Fibroblast of lung (primary cell): Measurements from ENCODE around the gene ATG2A. TPM values are rescaled to one million over a fixed set of nuclear protein-coding genes. Genes with fewer than 3 reads are reported as not detected.

Experiments used
- DNase-seq, 2 donors: peaks; one replicate each; pipeline versions ENCODE4 v3.0.0 to v3.0.0-alpha.2; 2010; ENCODE audit warnings: low read depth in 2 of 2
- H2AFZ ChIP-seq: 2 replicates; pipeline ENCODE4 v1.5.1; 2012; ENCODE audit warnings: low read length, control low read depth, inconsistent platforms
- H3K27ac ChIP-seq: 2 replicates; pipeline ENCODE4 v1.5.1; 2011; ENCODE audit warnings: low read length, control low read depth; ENCODE audit not compliant: insufficient read depth
- H3K27me3 ChIP-seq: 2 replicates; pipeline ENCODE4 v1.5.1; 2011; ENCODE audit warnings: mild to moderate bottlenecking, low read length; ENCODE audit not compliant: control insufficient read depth, insufficient read depth
- H3K36me3 ChIP-seq: 2 replicates; pipeline ENCODE4 v1.5.1; 2011; ENCODE audit warnings: low read length; ENCODE audit not compliant: control insufficient read depth, insufficient read depth
- H3K4me1 ChIP-seq: 2 replicates; pipeline ENCODE4 v1.5.1; 2011; ENCODE audit warnings: low read length; ENCODE audit not compliant: control insufficient read depth, insufficient read depth; ENCODE audit errors: extremely low read depth
- H3K4me2 ChIP-seq: 2 replicates; pipeline ENCODE4 v1.5.1; 2011; ENCODE audit warnings: low read length, control low read depth; ENCODE audit not compliant: insufficient read depth; ENCODE audit errors: extremely low read depth
- H3K4me3 ChIP-seq, 4 experiments: fragments of 200-600 bp in 1 of 4; sonication (generic) in 1 of 4; replicated peaks in 1 of 4; 2 replicates each; pipeline ENCODE4 v1.5.1; 2011 to 2016; ENCODE audit warnings: low read length in 4 of 4, low read depth in 3 of 4, mild to moderate bottlenecking in 3 of 4, control low read depth in 2 of 4, inconsistent platforms in 1 of 4, mixed read lengths in 1 of 4; ENCODE audit not compliant: insufficient read depth in 1 of 4; ENCODE audit errors: control extremely low read depth in 1 of 4
- H3K79me2 ChIP-seq: 2 replicates; pipeline ENCODE4 v1.5.1; 2012; ENCODE audit warnings: mild to moderate bottlenecking, low read length, inconsistent platforms; ENCODE audit not compliant: control insufficient read depth, insufficient read depth
- H3K9ac ChIP-seq: 2 replicates; pipeline ENCODE4 v1.5.1; 2011; ENCODE audit warnings: mild to moderate bottlenecking, low read length, control low read depth; ENCODE audit not compliant: insufficient read depth
- H3K9me3 ChIP-seq: 2 replicates; pipeline ENCODE4 v1.5.1; 2012; ENCODE audit warnings: low read depth, low read length; ENCODE audit not compliant: control insufficient read depth, insufficient read depth
- H4K20me1 ChIP-seq: 2 replicates; pipeline ENCODE4 v1.5.1; 2011; ENCODE audit warnings: low read length; ENCODE audit not compliant: control insufficient read depth, insufficient read depth; ENCODE audit errors: extremely low read depth
- CTCF ChIP-seq, 2 donors: IDR thresholded peaks in 1 of 2; conservative IDR thresholded peaks in 1 of 2; 1 replicate in 1 of 2; 2 replicates in 1 of 2; pipeline ENCODE4 v1.5.1; 2011 to 2012; ENCODE audit warnings: low read length in 2 of 2, control low read depth in 1 of 2, inconsistent platforms in 1 of 2, low read depth in 1 of 2, mild to moderate bottlenecking in 1 of 2
- EZH2 ChIP-seq: IDR thresholded peaks from 2 replicates; pipeline ENCODE4 v1.5.1; 2012; ENCODE audit warnings: low read length, control low read depth, mild to moderate bottlenecking; ENCODE audit errors: missing control alignments
- polyA plus RNA-seq, 2 donors: library from polyadenylated mRNA; depleted of rRNA in 1 of 2; stranded (reverse) in 1 of 2; unstranded in 1 of 2; fragments of >200 nt; gene quantifications; 2 replicates each; pipeline ENCODE4 v1.2.1, GENCODE V29; 2011 to 2012; ENCODE audit warnings: missing spikeins in 1 of 2
- total RNA-seq: library from RNA; depleted of rRNA; stranded (reverse); fragments of >200 nt; gene quantifications from 2 replicates; pipeline ENCODE4 v1.2.1, GENCODE V29; 2014

Gene ATG2A
- total and polyA plus RNA-seq, 2 donors (not counting 1 experiment from before 2014, with no cell fraction given): 3.1 to 9.9 TPM

GRCh38 chr11:64887234-64887756 is 29.7 kb downstream of the ATG2A start:
- H3K4me1 ChIP-seq: peaks cover 3% of the 10 kb centered on the region
- no peak overlapping the region for H2AFZ ChIP-seq
- DNase-seq: no peak
- no peaks in the 10 kb centered on the region for H3K9me3 ChIP-seq
- H3K79me2 ChIP-seq: no peaks in the 10 kb centered on the region
- no peak overlapping the region for H3K9ac ChIP-seq
- no peak overlapping the region for H3K4me2 ChIP-seq
- H3K27ac ChIP-seq: no peak overlapping the region
- no peaks in the 10 kb centered on the region for H3K36me3 ChIP-seq
- no peak overlapping the region for H3K4me3 ChIP-seq
- TF ChIP-seq EZH2 (no peak), CTCF (conservative IDR thresholded peaks at IDR 0.05 in 1 of 2, IDR thresholded peaks at IDR 0.05 in 1 of 2; ENCODE audit: low read depth in 1 of 2, low read length in 2 of 2) (no peak)
- no peaks in the 10 kb centered on the region for H4K20me1 ChIP-seq
- H3K27me3 ChIP-seq: no peaks in the 10 kb centered on the region

GRCh38 chr11:64885367-64886286 is 31.4 kb downstream of the ATG2A start:
- no peaks in the 10 kb centered on the region for H3K79me2 ChIP-seq
- H2AFZ ChIP-seq: no peak overlapping the region
- H4K20me1 ChIP-seq: no peaks in the 10 kb centered on the region
- no peaks in the 10 kb centered on the region for H3K27me3 ChIP-seq
- DNase-seq: peak; percentile 78 to 89
- peaks cover 3% of the 10 kb centered on the region for H3K4me1 ChIP-seq
- no peak overlapping the region for H3K9ac ChIP-seq
- no peaks in the 10 kb centered on the region for H3K36me3 ChIP-seq
- no peak overlapping the region for H3K4me3 ChIP-seq
- H3K4me2 ChIP-seq: no peak overlapping the region
- TF ChIP-seq EZH2 (no peak), CTCF (conservative IDR thresholded peaks at IDR 0.05 in 1 of 2, IDR thresholded peaks at IDR 0.05 in 1 of 2; ENCODE audit: low read depth in 1 of 2, low read length in 2 of 2) (no peak)
- no peaks in the 10 kb centered on the region for H3K9me3 ChIP-seq
- H3K27ac ChIP-seq: no peak overlapping the region

GRCh38 chr11:64884019-64884418 is 33.0 kb downstream of the ATG2A start:
- H3K4me3 ChIP-seq: no peak overlapping the region
- H3K36me3 ChIP-seq: no peaks in the 10 kb centered on the region
- no peak overlapping the region for H3K9ac ChIP-seq
- no peaks in the 10 kb centered on the region for H3K79me2 ChIP-seq
- no peaks in the 10 kb centered on the region for H3K27me3 ChIP-seq
- no peaks in the 10 kb centered on the region for H3K9me3 ChIP-seq
- H3K27ac ChIP-seq: no peak overlapping the region
- no peak overlapping the region for H3K4me2 ChIP-seq
- no peaks in the 10 kb centered on the region for H4K20me1 ChIP-seq
- no peak for DNase-seq
- TF ChIP-seq CTCF (conservative IDR thresholded peaks at IDR 0.05 in 1 of 2, IDR thresholded peaks at IDR 0.05 in 1 of 2; ENCODE audit: low read depth in 1 of 2, low read length in 2 of 2): no peak
- no peak for TF ChIP-seq EZH2
- H3K4me1 ChIP-seq: peaks cover 7% of the 10 kb centered on the region
- H2AFZ ChIP-seq: no peak overlapping the region
